GM18505 (cell line): ENCODE data around the gene ARHGAP15.

Experiments used
- ATAC-seq: cut with Tn5 transposase; IDR thresholded peaks from one replicate; pipeline ENCODE4 v1.9.1; 2021; ENCODE audit not compliant: unreplicated experiment
- POLR2A ChIP-seq: IDR thresholded peaks from 4 replicates; pipeline ENCODE4 v1.6.1; 2011; ENCODE audit warnings: borderline replicate concordance; ENCODE audit not compliant: insufficient read depth, insufficient read length; ENCODE audit errors: extremely low read depth

ARHGAP15 gene

GRCh38 chr2:143229411-143229810 lies 100.2 kb downstream of the ARHGAP15 start:
- TF ChIP-seq POLR2A = no peak
- no peak for ATAC-seq

- ATAC-seq = no peak
- no peak for TF ChIP-seq POLR2A
Observed at GRCh38 chr2:143229952-143230351, 100.7 kb downstream of the ARHGAP15 start.

GRCh38 chr2:143230506-143231253 lies 101.5 kb downstream of the ARHGAP15 start:
- ATAC-seq = no peak
- no peak for TF ChIP-seq POLR2A

GRCh38 chr2:143231254-143231645 lies 102.0 kb downstream of the ARHGAP15 start:
- ATAC-seq = no peak
- TF ChIP-seq POLR2A = no peak

GRCh38 chr2:143237146-143237777 lies 108.0 kb downstream of the ARHGAP15 start:
- no peak for TF ChIP-seq POLR2A
- ATAC-seq = no peak

GRCh38 chr2:143241403-143242088 lies 112.3 kb downstream of the ARHGAP15 start:
- no peak for ATAC-seq
- no peak for TF ChIP-seq POLR2A

DNA sequence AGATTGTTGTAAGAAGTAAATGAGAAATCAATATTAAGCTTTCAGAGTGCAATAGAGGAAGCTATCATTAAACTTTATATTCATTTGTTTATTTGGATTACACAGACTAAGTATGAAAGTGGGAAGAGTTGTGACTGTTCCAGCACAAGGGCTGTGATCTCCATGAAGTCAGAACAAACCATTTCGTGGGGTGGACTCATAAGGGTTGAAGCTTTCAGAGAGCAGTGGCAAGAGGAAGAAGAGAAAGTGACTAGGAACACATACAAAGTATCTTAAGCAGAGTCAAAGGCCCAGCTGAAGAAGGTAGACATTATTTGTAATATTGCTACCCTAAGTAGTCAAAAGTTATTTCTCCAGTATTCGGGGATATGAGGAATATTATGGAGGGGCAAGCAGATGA lies 117.0 kb downstream of the ARHGAP15 start:
- no peak for ATAC-seq
- TF ChIP-seq POLR2A = no peak

DNA sequence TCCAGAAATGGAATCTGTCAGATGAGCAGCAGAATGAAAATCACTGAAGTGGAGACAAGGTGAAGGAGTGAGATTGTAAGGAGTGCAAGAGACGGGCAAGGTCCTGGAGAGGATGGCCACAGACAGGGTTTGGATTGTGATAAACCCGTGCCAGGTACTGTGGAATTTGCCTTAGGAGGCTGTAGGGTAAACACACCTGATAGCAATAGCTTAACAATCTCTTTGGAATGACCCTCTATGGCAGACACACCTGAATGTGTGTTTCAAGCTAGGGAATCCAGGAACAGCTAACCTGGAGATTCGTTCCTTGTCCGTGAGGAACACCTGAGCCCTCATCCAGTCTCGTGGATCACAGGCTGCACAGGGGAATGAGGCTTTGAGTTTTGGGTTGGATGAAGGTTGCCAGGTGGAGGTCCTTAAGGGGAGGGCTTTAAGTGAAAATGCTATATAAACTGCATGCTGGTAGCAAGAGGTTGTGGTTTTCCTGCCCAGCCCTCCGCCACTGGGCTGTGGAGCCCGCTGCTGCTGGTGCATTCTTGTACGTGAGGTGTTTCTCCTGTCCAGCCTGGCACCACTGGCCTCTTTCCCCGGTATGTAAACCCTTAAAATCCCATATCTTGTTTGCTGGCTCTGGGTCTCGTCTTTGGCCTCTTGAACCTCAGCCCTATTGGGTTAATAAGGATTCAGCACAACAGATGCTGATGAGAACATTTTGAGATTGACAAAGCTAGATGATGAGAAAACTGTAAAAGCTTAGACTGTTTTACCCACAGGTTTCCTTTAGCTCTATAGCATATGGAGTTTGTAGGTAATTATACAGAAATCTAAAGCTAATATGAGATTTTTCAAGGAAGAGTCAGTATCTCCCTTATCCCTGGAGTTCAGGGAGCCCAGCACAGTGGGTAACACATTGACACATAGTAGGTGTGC lies 117.9 kb downstream of the ARHGAP15 start:
- no peak for TF ChIP-seq POLR2A
- ATAC-seq = no peak

DNA sequence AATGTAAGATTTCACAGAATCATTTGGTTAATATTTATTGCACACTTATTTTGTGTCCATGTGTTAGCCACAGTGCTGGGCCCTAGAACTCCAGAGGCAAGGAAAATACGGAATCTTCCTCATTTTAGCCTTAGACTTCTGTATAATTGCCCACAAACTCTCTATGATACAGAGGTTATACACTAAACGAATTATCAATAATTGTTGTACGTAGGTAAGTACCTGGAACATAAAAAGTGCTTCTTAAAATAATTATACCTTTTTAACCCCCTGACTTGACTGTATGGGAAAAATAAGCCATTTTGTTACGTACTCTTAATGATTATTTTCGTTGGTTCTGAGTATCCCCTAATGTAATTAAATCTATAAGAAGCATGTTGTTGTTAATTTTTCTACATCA lies 119.4 kb downstream of the ARHGAP15 start:
- no peak for ATAC-seq
- no peak for TF ChIP-seq POLR2A

DNA sequence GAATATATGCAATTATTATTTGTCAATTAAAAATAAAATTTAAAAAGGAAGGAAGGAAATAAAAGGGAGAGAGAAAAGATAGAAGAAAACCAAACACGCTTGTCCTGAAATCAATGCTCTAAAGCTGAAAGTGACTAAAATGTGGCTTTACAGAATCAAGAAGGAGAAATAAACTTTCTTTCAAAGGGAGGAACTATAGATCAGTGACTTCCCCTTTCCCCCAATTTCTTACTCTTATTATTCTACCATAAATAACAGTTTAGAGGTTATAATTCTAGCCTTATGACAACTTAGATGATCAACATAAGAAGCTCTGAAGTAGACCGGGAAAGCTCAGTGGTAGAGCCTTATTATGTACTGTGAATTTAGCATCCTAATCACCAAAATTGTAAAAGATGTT lies 122.5 kb downstream of the ARHGAP15 start:
- ATAC-seq = no peak
- TF ChIP-seq POLR2A = no peak

- ATAC-seq = no peak
- TF ChIP-seq POLR2A = no peak
Observed at GRCh38 chr2:143252138-143252907, 123.1 kb downstream of the ARHGAP15 start.

DNA sequence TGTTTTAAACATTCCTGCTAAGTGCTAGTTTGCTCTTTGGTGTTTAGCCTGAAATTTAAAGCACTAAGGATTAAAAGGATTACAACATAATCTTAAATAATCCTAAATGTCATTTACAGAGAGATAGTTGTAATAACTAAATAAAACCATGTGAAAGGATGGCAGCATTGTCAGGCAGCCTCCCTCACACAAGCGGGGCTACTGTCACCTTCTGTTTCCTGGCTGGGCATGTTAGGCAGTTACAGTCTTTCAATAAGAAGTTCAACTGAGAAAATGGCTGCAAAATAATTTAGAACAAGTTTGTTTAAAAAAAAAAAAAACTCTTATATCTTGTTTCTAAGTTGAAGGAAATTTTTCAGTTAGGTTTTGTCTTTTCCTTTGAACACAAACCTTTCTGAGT lies 124.9 kb downstream of the ARHGAP15 start:
- TF ChIP-seq POLR2A = no peak
- ATAC-seq = no peak

DNA sequence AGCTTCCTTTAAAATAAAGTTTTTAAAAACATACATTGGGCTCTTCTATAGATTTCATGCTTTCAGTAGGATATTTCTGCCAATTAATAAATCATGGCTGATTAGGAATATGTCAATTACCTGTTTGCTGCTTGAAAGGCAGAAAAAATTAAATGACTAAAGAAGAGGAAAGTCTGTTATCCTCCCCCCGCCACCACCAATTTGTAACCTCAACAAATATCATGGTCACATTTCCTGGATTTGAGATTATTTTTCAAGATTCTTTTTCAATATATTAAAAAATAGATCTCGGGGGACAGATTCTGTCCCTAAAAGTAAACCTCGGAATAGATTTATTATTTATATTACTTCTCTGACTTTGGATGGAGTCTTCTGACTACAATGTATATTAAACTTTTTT lies 125.9 kb downstream of the ARHGAP15 start:
- no peak for TF ChIP-seq POLR2A
- ATAC-seq = no peak

DNA sequence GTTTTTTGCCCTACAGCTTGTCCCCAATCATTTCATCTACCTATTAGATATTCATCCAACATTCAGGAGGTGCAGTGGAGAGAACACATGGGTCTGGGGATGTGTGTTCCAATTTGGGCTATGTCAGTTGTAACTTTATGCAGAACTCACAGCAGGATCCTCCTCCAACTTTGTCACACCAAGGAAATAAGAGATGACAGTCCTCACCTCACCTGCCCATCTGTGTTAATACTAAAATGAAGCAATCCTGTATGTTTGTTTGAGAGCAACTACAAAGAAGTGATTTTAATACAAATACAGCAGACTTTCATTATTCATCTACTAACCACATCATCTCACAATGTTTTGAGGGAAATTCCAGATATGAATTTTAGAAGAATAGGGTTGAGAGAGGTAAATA lies 126.7 kb downstream of the ARHGAP15 start:
- no peak for ATAC-seq
- TF ChIP-seq POLR2A = no peak
